HG02970 (cell line): ENCODE data around the gene FCHSD1.

Source experiments
- ATAC-seq: cut with Tn5 transposase; IDR thresholded peaks from one replicate; pipeline ENCODE4 v1.9.1; 2021; ENCODE audit warnings: mild to moderate bottlenecking, moderate library complexity, moderate number of reproducible peaks; ENCODE audit not compliant: unreplicated experiment, low FRiP score

The FCHSD1 gene

DNA sequence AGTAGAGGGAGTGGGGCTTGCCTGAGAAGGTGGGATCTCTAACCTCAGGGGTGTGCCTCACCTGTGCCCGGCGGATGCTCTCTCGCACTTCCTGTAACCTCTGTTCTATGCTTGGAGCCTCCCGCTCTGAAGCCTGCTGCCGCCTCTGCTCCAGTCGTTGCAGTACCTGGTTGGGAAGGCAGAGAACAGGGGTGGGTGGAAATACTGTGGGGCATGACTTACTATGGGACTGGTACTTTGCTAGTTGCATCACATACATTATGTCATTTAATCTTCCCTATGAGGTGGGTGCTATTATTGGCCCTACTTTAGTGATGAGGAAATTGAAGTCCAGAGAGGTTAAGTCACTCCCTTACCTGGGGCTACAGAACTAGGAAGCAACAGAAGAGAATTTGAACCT lies 5.2 kb downstream of the FCHSD1 start:
- no peak for ATAC-seq

GRCh38 chr5:141641634-141642267 lies 9.5 kb downstream of the FCHSD1 start:
- no peak for ATAC-seq

DNA sequence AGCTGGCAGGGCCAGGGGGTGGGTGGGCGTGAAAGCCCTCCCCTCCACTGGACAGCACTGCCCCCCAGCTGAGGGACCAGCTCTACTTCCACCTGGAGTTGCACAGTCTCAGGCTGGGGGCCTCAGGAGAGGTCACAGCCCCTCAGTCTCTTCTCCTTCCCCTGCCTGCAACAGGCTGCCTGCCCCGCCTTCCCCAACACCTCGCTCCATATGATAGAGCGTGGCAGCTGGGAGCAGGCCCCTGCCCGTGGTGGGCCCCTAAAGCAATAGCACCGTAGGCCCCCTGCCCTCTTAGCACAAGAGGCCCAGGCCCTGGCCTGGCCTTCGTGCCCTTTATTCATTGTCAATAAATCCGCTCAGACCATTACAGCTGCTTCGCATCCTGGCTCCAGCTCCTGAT lies 10.5 kb downstream of the FCHSD1 start:
- no peak for ATAC-seq

DNA sequence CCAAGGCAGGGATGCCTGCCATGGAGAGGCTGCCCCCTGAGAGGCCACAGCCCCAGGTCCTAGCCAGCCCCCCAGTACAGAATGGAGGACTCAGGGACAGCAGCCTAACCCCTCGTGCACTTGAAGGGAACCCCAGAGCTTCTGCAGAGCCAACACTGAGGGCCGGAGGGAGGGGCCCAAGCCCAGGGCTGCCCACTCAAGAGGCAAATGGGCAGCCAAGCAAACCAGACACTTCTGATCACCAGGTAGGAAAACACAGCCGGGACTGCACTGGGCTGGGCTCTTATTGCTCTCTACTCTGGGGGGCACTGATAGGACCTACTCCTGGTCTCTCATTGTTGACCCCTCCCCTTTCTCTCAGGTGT lies 11.2 kb downstream of the FCHSD1 start:
- ATAC-seq: no peak

DNA sequence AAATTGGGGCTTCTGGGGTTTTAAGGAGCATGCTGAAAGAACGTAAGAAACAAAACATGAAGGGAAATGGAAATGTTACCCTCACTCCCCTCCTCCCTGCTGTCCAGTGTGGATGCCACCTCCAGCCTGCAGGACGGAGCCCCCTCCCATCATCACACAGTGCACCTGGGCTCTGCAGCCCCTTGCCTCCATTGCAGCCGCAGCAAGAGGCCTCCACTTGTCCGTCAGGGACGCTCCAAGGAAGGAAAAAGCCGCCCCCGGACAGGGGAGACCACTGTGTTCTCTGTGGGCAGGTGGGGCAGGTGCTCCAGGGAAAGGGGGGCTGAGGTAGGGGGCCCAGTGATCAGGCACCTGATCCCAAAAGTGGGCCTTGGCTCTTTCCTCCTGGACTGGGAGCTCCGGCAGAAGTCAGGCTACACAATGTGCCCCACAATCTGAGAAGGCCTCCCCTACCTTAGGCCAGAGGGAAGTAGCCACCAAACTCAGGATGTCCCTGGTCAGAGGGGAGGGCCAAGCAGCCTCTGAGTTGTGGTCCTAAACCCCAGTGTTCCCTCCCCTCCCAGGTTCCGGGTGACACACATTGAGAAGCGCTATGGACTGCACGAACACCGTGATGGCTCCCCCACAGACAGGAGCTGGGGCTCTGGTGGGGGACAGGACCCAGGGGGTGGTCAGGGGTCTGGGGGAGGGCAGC lies 11.7 kb downstream of the FCHSD1 start:
- ATAC-seq: no peak

- ATAC-seq: no peak
Observed at GRCh38 chr5:141638771-141639170, 12.4 kb downstream of the FCHSD1 start.

DNA sequence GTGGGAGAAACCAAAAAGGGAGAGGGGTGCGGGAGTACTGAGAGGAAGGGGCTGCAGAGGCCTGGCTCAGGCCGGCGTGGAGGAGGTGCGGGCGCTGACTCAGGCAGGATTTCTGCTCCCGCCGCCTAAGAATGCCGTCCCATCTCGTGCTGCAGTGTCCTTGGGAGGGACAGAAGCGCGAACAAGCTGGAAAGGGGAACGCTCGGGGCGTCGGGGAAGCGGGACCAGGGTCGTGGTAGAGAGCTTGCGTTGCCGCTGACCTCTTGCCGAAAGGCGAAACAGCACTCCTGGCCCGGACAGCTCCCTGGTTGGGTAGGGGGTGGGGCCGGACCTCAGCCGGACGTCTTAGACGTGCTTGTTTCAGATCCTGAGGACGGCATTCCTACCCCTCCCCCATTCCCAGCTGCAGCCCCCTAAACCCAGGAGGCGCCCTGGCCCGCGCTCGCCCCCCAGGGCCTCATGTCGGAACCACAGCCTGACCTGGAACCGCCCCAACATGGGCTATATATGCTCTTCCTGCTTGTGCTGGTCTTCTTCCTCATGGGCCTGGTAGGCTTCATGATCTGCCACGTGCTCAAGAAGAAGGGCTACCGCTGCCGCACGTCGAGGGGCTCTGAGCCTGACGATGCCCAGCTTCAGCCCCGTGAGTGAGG lies 13.3 kb downstream of the FCHSD1 start:
- ATAC-seq: no peak

DNA sequence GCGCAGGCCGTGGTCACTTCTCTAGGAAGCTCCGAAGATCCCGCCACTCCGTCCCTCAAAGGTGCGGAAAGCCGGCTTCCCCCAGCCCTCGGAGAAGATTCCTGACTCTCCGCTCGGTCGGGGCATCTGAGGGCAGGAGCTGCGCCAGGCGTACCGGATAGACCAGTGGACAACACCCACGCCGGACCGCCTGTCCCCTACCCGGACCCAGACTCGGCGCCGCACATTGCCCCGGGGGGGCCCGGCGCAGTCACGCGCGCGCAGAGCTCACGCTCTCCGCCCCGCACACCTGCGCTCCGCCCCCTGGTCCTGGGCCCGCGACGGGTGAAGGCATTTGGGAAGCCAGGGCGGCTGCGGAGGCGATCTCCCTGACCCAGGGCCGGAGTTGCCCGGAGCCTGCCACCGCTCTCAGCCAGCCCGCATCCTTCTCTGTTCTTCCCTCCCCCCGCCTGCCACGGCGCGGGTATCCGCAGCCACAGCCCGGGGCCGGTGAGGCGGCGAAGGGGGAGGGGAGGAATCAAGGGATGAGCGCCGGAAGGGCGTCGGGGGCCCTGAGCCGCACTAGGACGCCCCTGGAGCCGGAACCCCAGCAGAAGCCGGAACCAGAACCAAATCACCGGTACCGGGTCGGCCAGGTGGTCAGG lies 14.0 kb downstream of the FCHSD1 start:
- peak; percentile 23 for ATAC-seq

DNA sequence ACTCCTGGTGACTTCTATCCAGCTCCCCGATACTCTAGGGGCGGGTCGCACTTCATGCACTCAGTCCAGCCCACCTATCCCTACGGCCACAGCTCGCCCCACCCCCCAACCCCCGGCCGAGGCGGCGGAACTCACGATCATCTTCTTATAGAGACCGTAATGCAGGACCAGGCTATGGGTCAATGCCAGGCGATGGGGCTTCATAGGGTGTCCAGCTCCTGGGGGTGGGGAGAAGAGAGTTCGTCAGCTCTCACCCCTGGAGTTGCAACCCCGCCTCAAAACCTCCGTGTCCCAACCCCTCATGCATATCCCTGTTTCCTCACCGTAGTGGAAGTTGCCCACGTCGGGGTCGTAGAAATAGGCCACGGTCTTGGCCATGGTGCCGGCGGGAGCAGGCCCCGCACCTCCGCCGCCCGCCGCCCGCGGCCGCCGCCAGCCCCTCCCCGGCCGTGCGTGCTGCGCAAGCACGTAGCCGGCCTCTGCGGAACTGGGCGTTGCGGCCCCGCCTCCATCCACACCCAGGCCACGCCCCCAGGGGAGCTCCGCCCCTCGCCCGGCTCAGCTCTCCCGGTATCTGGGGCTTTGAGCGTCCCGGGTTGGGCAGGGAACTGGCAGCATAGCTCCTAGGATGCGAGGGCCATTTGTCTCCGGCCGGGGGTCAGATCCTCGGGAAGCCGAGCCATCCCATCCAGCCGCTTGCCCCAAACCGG lies 14.7 kb downstream of the FCHSD1 start, which contains the start of the genes HDAC3 and RELL2:
Gene HDAC3 (minus strand): TSS at position 437 of the 710 bp plus-strand sequence. CDS start 59 bp downstream, at position 378.
Gene RELL2 (plus strand): TSS at position 585 of the 710 bp plus-strand sequence. CDS start 1,229 bp downstream, outside the sequence.
- ATAC-seq: peak; percentile 77

- ATAC-seq: peak; percentile 1
Observed at GRCh38 chr5:141636106-141636412, 15.2 kb downstream of the FCHSD1 start.

DNA sequence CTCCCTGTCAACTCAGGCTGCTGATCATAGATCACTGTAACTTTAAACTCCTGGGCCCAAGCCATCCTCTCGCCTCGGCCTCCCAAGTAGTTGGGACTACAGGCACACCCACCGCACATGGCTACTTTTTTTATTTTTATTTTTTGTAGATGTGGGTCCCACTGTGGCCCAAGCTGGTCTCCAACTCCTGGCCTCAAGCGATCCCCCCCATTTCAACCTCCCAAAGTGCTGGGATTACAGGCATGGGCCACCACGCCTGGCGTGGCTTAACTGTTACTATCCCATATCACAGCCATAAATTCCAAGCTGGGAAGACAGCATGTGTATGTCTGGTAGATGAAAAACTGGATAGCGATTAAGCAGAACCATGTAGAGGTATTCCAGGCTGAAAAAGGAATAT lies 15.6 kb downstream of the FCHSD1 start:
- ATAC-seq: no peak

GRCh38 chr5:141634720-141635119 lies 16.5 kb downstream of the FCHSD1 start:
- no peak for ATAC-seq

DNA sequence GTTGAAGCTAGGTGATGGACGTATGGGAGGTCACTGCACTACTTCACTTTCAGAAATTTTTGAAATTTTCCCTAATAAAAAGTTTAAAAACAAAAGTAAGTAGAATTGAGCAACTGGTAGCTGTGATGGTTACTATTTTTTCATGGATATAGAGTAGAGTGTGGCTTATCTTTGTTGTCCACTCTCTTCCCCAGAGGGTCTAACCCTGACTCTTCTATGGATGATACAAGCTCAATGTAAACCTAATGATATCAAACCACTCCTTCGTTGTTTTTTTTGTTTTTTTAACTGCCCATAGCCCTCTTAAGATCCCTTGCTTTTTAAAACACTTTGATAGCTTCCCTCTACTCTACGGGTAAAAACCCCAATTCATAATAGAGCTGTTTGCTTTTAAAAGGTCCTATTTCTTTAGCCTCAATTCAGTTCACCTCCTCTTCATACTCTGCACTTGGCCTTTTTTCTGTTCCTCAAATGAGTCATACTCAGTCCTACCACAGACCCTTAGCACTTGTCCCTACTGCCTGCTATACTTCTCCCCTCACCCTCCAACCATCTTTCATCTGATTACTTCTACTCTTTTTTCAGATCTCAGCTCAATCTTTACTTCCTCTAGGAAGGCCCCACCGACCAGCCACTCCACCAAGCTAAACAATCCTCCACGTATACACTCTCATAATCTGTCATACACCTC lies 17.2 kb downstream of the FCHSD1 start:
- ATAC-seq: peak; percentile 41

DNA sequence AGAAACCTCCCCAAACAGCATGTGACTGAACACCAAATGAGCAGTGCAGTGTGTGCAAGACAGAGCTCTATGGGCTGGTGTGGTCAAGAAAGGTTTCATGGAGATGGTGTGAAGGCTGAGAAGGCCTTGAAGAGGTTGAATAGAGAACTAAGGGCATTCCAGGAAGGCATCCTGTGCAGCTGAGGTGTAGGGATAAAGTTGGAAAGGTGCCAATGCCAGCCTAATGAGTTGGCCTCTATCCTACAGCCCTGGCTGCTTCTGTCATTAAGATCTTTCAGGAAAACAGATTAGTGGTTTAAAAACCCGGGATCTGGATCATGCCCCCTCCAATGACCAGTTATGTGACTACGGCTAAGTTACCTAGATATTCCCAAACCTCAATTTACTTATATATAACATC lies 18.6 kb downstream of the FCHSD1 start:
- ATAC-seq: no peak

- ATAC-seq: no peak
Observed at GRCh38 chr5:141630570-141631140, 20.6 kb downstream of the FCHSD1 start.

DNA sequence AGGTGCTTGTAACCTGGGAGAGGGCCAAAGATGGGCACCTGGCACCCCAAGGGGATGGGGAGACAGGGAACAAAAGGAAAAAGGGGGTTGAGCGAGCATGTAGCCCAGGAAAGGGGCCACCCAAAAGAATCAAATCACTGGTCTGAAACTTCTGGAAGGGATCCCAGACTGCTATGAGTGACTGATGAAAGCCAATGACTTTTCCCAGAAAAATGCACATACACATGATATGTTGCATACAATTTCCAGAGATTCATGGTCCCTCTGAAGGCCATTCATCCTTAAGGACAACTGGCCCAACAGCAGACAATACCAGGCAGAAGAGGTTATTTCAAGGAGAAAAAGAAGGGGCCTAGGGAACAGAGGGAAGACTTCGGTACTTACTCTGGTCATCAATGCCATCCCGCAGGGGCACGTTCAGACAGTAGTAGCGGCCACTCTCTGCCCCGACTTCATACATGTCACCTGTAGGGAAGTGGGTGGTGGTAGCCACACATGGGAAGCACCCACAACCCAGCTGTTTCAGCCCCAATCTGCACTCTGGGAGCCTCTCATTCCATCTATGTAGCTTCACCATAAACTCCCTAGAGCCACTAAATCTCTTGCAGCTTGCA lies 22.9 kb downstream of the FCHSD1 start:
- ATAC-seq: no peak

- no peak for ATAC-seq
Observed at GRCh38 chr5:141623611-141624010, 27.6 kb downstream of the FCHSD1 start.

DNA sequence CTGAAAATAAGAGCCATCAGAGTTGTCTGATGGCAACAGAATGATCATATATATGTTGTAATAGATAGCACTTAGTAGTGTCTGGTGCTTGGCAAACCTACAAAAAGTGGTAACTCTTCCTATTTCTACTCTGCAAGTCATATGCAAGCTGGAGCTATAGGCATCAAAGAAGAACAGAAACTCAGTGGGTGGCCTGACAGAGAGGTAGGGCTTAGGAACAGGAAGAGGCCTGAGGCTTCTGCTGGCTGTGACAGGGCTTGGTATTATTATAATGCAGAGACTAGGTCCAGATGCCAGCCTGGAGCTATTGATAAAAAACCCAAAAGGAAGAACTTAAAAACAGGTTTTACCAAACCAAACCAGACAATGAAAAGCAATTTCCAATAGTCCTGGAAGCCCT lies 28.0 kb downstream of the FCHSD1 start:
- ATAC-seq: no peak

- peak; percentile 89 for ATAC-seq
Observed at GRCh38 chr5:141618804-141619554, 32.2 kb downstream of the FCHSD1 start, which contains the start of gene DIAPH1. Gene DIAPH1 (minus strand): TSS chr5:141619000. CDS start chr5:141618914, 86 bp downstream.
